H1 (cell line): Measurements from ENCODE around the gene TNFSF18. TPM values are rescaled to one million over a fixed set of nuclear protein-coding genes. Genes with fewer than 3 reads are reported as not detected.

Source experiments
- MAX ChIP-seq: IDR thresholded peaks from 2 replicates; pipeline ENCODE4 v1.6.1; 2012; ENCODE audit warnings: inconsistent platforms
- TEAD4 ChIP-seq: IDR thresholded peaks from 2 replicates; pipeline ENCODE4 v1.6.1; 2012; ENCODE audit warnings: low read depth, low read length, inconsistent platforms, mixed read lengths
- polyA plus RNA-seq, 7 experiments: library from polyadenylated mRNA; depleted of rRNA in 3 of 7; stranded (reverse) in 5 of 7; unstranded in 2 of 7; fragments of >200 nt in 5 of 7; fragments of 200-250 nt in 2 of 7; gene quantifications; 1 replicate in 5 of 7; 2 replicates in 1 of 7; 4 replicates in 1 of 7; pipeline versions ENCODE4 v1.2.1 to v1.2.3, GENCODE V29; 2011 to 2013; ENCODE audit warnings: missing spikeins in 2 of 7, mixed read lengths in 2 of 7
- total RNA-seq: library from RNA; stranded (reverse); fragmentation: NEBNext Ultra II Directional; extraction: Animal tissue kit (Norgen Biotek cat#: 25700); gene quantifications from 2 replicates; pipeline ENCODE4 v1.2.1, GENCODE V29; 2021

The TNFSF18 gene
- total and polyA plus RNA-seq, 2 of the 8 experiments (the other 6 are each of a cell fraction or from before 2014, with no cell fraction given) = not detected

GRCh38 chr1:173043253-173043652 is 7.5 kb downstream of the TNFSF18 start (continued):
- TF ChIP-seq TEAD4 = no peak
- TF ChIP-seq MAX = no peak
- TF ChIP-seq, all 59 proteins: peak for 0
